ENCODE data around the gene PRIM1.
"Not testable (repeated sequence)": the region's sequence is repeated elsewhere in the genome, so short reads cannot be mapped to it uniquely, and the experiment has no call there.

DNA sequence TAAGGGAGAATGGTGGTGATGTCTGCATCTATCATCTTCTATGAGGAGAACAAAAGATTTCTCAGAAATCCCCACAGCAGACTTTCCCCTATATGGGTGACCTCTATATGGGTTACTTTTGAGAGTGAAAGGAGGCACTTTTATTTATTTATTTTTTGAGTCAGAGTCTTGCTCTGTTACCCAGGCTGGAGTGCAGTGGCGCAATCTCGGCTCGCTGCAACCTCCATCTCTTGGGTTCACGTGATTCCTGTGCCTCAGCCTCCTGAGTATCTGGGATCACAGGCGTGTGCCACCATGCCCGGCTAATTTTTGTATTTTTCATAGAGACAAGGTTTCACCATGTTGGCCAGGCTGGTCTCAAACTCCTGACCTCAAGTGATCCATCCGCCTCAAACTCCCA is 41.0 kb upstream of the PRIM1 start:
- TF ChIP-seq, protein P1, sequence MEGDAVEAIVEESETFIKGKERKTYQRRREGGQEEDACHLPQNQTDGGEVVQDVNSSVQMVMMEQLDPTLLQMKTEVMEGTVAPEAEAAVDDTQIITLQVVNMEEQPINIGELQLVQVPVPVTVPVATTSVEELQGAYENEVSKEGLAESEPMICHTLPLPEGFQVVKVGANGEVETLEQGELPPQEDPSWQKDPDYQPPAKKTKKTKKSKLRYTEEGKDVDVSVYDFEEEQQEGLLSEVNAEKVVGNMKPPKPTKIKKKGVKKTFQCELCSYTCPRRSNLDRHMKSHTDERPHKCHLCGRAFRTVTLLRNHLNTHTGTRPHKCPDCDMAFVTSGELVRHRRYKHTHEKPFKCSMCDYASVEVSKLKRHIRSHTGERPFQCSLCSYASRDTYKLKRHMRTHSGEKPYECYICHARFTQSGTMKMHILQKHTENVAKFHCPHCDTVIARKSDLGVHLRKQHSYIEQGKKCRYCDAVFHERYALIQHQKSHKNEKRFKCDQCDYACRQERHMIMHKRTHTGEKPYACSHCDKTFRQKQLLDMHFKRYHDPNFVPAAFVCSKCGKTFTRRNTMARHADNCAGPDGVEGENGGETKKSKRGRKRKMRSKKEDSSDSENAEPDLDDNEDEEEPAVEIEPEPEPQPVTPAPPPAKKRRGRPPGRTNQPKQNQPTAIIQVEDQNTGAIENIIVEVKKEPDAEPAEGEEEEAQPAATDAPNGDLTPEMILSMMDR (IDR thresholded peaks at IDR 0.05): not testable (repeated sequence)
- TF ChIP-seq POLR2AphosphoS5 (IDR thresholded peaks at IDR 0.05; ENCODE audit: low read depth, low read length); TCF7L2 (IDR thresholded peaks at IDR 0.05; ENCODE audit: low read depth, low read length); SIN3A (IDR thresholded peaks at IDR 0.05; ENCODE audit: borderline replicate concordance, insufficient read depth, low read depth, low read length); REST (IDR thresholded peaks at IDR 0.05; ENCODE audit: insufficient read depth in 1 of 2, low read depth in 2 of 2, low read length in 1 of 2): not testable (repeated sequence)
